Measurements from ENCODE around the gene LRRC34. TPM values are rescaled to one million over a fixed set of nuclear protein-coding genes. Genes with fewer than 3 reads are reported as not detected.

Gene LRRC34
- total RNA-seq, 4 donors from 2014 or later, result 2.5 to 10.3 (median 4.6) TPM

GRCh38 chr3:169838511-169839030 is 25.9 kb upstream of the LRRC34 start:
- no peaks in the 10 kb centered on the region for H3K27me3 ChIP-seq
- 74 to 78% methylated on average over 1 of the region's 1 CpG for WGBS, 2 donors
- no peak overlapping the region for H3K4me3 ChIP-seq
- no peaks in the 10 kb centered on the region for H3K4me1 ChIP-seq
- TF ChIP-seq CTCF (IDR thresholded peaks at IDR 0.05), result no peak
- no peak for TF ChIP-seq POLR2A (IDR thresholded peaks at IDR 0.05)
- TF ChIP-seq EP300 (IDR thresholded peaks at IDR 0.05), result no peak
- DNase-seq (ENCODE audit: low spot score in 2 of 2), result no peak
- no peaks in the 10 kb centered on the region for H3K9me3 ChIP-seq
- no peak overlapping the region for H3K27ac ChIP-seq
- H3K36me3 ChIP-seq, result no peaks in the 10 kb centered on the region

GRCh38 chr3:169836942-169837275 is 24.2 kb upstream of the LRRC34 start:
- Histone ChIP-seq H3K27ac (no peak overlapping the region), H3K4me3 (no peak overlapping the region), H3K4me1 (no peaks in the 10 kb centered on the region), H3K9me3 (no peaks in the 10 kb centered on the region), H3K36me3 (no peaks in the 10 kb centered on the region), H3K27me3 (no peaks in the 10 kb centered on the region)
- whole genome bisulfite sequencing, 2 donors, result 83 to 84% methylated on average over 3 of the region's 3 CpGs
- DNase-seq (ENCODE audit: low spot score in 2 of 2), result no peak
- TF ChIP-seq EP300 (IDR thresholded peaks at IDR 0.05) (no peak), POLR2A (IDR thresholded peaks at IDR 0.05) (no peak), CTCF (IDR thresholded peaks at IDR 0.05) (no peak)

GRCh38 chr3:169836078-169836941 is 23.6 kb upstream of the LRRC34 start:
- Histone ChIP-seq H3K9me3 (no peaks in the 10 kb centered on the region), H3K27ac (no peak overlapping the region), H3K4me1 (no peaks in the 10 kb centered on the region), H3K4me3 (no peak overlapping the region), H3K27me3 (no peaks in the 10 kb centered on the region), H3K36me3 (no peaks in the 10 kb centered on the region)
- no peak for DNase-seq (ENCODE audit: low spot score in 2 of 2)
- no peak for TF ChIP-seq EP300 (IDR thresholded peaks at IDR 0.05)
- TF ChIP-seq CTCF (IDR thresholded peaks at IDR 0.05), result no peak
- TF ChIP-seq POLR2A (IDR thresholded peaks at IDR 0.05), result no peak
- WGBS, 2 donors, result 53 to 58% methylated on average over 5 of the region's 5 CpGs

- H3K27ac ChIP-seq, result no peak overlapping the region
- no peaks in the 10 kb centered on the region for H3K27me3 ChIP-seq
- H3K36me3 ChIP-seq, result no peaks in the 10 kb centered on the region
- WGBS, 2 donors, result 56 to 59% methylated on average over 1 of the region's 1 CpG
- TF ChIP-seq CTCF (IDR thresholded peaks at IDR 0.05) (no peak), POLR2A (IDR thresholded peaks at IDR 0.05) (no peak), EP300 (IDR thresholded peaks at IDR 0.05) (no peak)
- H3K4me3 ChIP-seq, result no peak overlapping the region
- DNase-seq (ENCODE audit: low spot score in 2 of 2), result no peak
- H3K4me1 ChIP-seq, result no peaks in the 10 kb centered on the region
- H3K9me3 ChIP-seq, result no peaks in the 10 kb centered on the region
Measured at GRCh38 chr3:169835533-169835932, 22.8 kb upstream of the LRRC34 start.

GRCh38 chr3:169827712-169828111 is 15.0 kb upstream of the LRRC34 start:
- Histone ChIP-seq H3K27me3 (no peaks in the 10 kb centered on the region), H3K4me1 (no peaks in the 10 kb centered on the region), H3K27ac (no peak overlapping the region), H3K9me3 (no peaks in the 10 kb centered on the region), H3K36me3 (no peaks in the 10 kb centered on the region), H3K4me3 (no peak overlapping the region)
- 82 to 93% methylated on average over 4 of the region's 4 CpGs for WGBS, 2 donors
- DNase-seq (ENCODE audit: low spot score in 2 of 2), result no peak
- TF ChIP-seq EP300 (IDR thresholded peaks at IDR 0.05) (no peak), CTCF (IDR thresholded peaks at IDR 0.05) (no peak), POLR2A (IDR thresholded peaks at IDR 0.05) (no peak)

All from tibial nerve (tissue), 4 donors.